HCT116 (cell line): ENCODE measurements around the gene PKNOX2. TPM values are rescaled to one million over a fixed set of nuclear protein-coding genes. Genes with fewer than 3 reads are reported as not detected.

ENCODE experiments used
- ATAC-seq: fragments of 200-7000 bp; cut with Tn5 transposase; 2 replicates; pipeline ENCODE4 v1.9.1; 2020; ENCODE audit warnings: mild to moderate bottlenecking, moderate library complexity
- BruUV-seq: library from RNA; stranded (reverse); fragments of 400-500 nt; replicated peaks from 2 replicates; lab custom pipeline; 2021; lab: Mats Ljungman, UMichigan
- CTCF ChIA-PET: fragments of 300-600 bp; sonication (Branson Sonifier 250); formaldehyde crosslinking; loops from one replicate; lab custom pipeline; 2021; ENCODE audit warnings: antibody characterized with exemption; lab: Charles Lee
- POLR2A ChIA-PET: fragments of 300-600, 350-600 bp; sonication (Branson Sonifier 250); formaldehyde crosslinking; loops from one replicate; lab custom pipeline; 2021; ENCODE audit warnings: antibody characterized with exemption; lab: Charles Lee
- RAD21 ChIA-PET, 2 experiments: fragments of 300-600 bp; sonication (Branson Sonifier 250); formaldehyde crosslinking; loops; one replicate each; lab custom pipeline; 2023; ENCODE audit warnings: low total read pairs in 2 of 2; ENCODE audit not compliant: uncharacterized antibody in 2 of 2, unreplicated experiment in 2 of 2, low non-redundant PET in 1 of 2; lab: Charles Lee
- DNase-seq: peaks from one replicate; pipeline ENCODE4 v3.0.0-alpha.2; 2010; ENCODE audit warnings: low read depth, low spot score
- H2AFZ ChIP-seq: fragments of 200-600 bp; shearing (Covaris generic), sonication (generic); 2 replicates; pipeline ENCODE4 v1.6.1; 2017; ENCODE audit warnings: low read depth, mixed run types, mixed read lengths, antibody characterized with exemption, low read length; ENCODE audit not compliant: poor library complexity, severe bottlenecking
- H3K27ac ChIP-seq: 2 replicates; pipeline ENCODE4 v1.5.1; 2012; ENCODE audit warnings: low read depth, low read length
- H3K27me3 ChIP-seq: fragments of 200-600 bp; sonication (generic); 2 replicates; pipeline ENCODE4 v1.6.1; 2016; ENCODE audit warnings: mixed run types, low read length, mixed read lengths; ENCODE audit not compliant: insufficient read depth
- H3K36me3 ChIP-seq, 2 experiments: fragments of 200-500 bp in 1 of 2; fragments of 200-600 bp in 1 of 2; sonication (Bioruptor generic) in 1 of 2; sonication (generic) in 1 of 2; 2 replicates each; pipeline versions ENCODE4 v1.5.1 to v1.6.1; 2014 to 2016; ENCODE audit warnings: low read length in 2 of 2, inconsistent platforms in 1 of 2, mixed read lengths in 1 of 2, mixed run types in 1 of 2; ENCODE audit not compliant: insufficient read depth in 2 of 2, control insufficient read depth in 1 of 2
- H3K4me1 ChIP-seq, 2 experiments: fragments of 200-600 bp in 1 of 2; sonication (generic) in 1 of 2; 2 replicates each; pipeline versions ENCODE4 v1.5.1 to v1.6.1; 2012 to 2017; ENCODE audit warnings: low read length in 2 of 2, inconsistent platforms in 1 of 2, mild to moderate bottlenecking in 1 of 2, mixed read lengths in 1 of 2, mixed run types in 1 of 2, moderate library complexity in 1 of 2; ENCODE audit not compliant: insufficient read depth in 2 of 2, control insufficient read depth in 1 of 2
- H3K4me2 ChIP-seq: fragments of 200-600 bp; sonication (generic); 2 replicates; pipeline ENCODE4 v1.6.1; 2017; ENCODE audit warnings: mixed run types, low read length, mixed read lengths
- H3K4me3 ChIP-seq, 2 experiments: fragments of 200-600 bp in 1 of 2; sonication (generic) in 1 of 2; replicated peaks in 1 of 2; 2 replicates each; pipeline ENCODE4 v1.5.1; 2011 to 2016; ENCODE audit warnings: low read length in 2 of 2, control low read depth in 1 of 2, low read depth in 1 of 2, mild to moderate bottlenecking in 1 of 2, mixed read lengths in 1 of 2, mixed run types in 1 of 2
- H3K79me2 ChIP-seq: fragments of 200-600 bp; sonication (generic); 2 replicates; pipeline ENCODE4 v1.6.1; 2017; ENCODE audit warnings: mild to moderate bottlenecking, mixed run types, low read length, moderate library complexity, mixed read lengths; ENCODE audit not compliant: insufficient read depth
- H3K9ac ChIP-seq: fragments of 200-600 bp; sonication (generic); 2 replicates; pipeline ENCODE4 v1.6.1; 2016; ENCODE audit warnings: low read length, mixed read lengths
- H3K9me2 ChIP-seq: fragments of 200-600 bp; sonication (generic), shearing (Covaris generic); 2 replicates; pipeline ENCODE4 v1.6.1; 2017; ENCODE audit warnings: mixed run types, mild to moderate bottlenecking, moderate library complexity; ENCODE audit not compliant: insufficient read depth
- H3K9me3 ChIP-seq, 2 experiments: fragments of 200-500 bp in 1 of 2; fragments of 200-600 bp in 1 of 2; sonication (Bioruptor generic) in 1 of 2; sonication (generic) in 1 of 2; 2 replicates each; pipeline ENCODE4 v1.6.1; 2014 to 2017; ENCODE audit warnings: low read length in 2 of 2, mixed read lengths in 2 of 2, inconsistent platforms in 1 of 2, low read depth in 1 of 2, mild to moderate bottlenecking in 1 of 2, mixed run types in 1 of 2, moderate library complexity in 1 of 2; ENCODE audit not compliant: control insufficient read depth in 1 of 2, insufficient read depth in 1 of 2
- H4K20me1 ChIP-seq: fragments of 200-600 bp; sonication (generic), shearing (Covaris generic); 2 replicates; pipeline ENCODE4 v1.6.1; 2017; ENCODE audit warnings: mixed run types, mild to moderate bottlenecking, moderate library complexity; ENCODE audit not compliant: insufficient read depth
- CEBPB ChIP-seq: IDR thresholded peaks from 2 replicates; pipeline ENCODE4 v1.6.1; 2012; ENCODE audit warnings: low read depth
- EGR1 ChIP-seq: IDR thresholded peaks from 2 replicates; pipeline ENCODE4 v1.6.1; 2012; ENCODE audit warnings: low read depth
- EZH2phosphoT487 ChIP-seq: fragments of 200-600 bp; IDR thresholded peaks from 2 replicates; pipeline ENCODE4 v1.6.1; 2018; ENCODE audit warnings: antibody characterized with exemption, borderline replicate concordance
- FOSL1 ChIP-seq: IDR thresholded peaks from 2 replicates; pipeline ENCODE4 v1.6.1; 2012; ENCODE audit warnings: low read depth
- JUND ChIP-seq: IDR thresholded peaks from 2 replicates; pipeline ENCODE4 v1.6.1; 2012
- POLR2A ChIP-seq: IDR thresholded peaks from 2 replicates; pipeline ENCODE4 v1.7.0; 2011; ENCODE audit warnings: borderline replicate concordance; ENCODE audit not compliant: insufficient read depth, insufficient read length; ENCODE audit errors: extremely low read depth
- POLR2AphosphoS5 ChIP-seq: IDR thresholded peaks from 2 replicates; pipeline ENCODE4 v1.6.1; 2011; ENCODE audit warnings: mild to moderate bottlenecking, low read depth, low read length, moderate library complexity
- SIN3A ChIP-seq: IDR thresholded peaks from 2 replicates; pipeline ENCODE4 v1.6.1; 2012; ENCODE audit warnings: low read depth
- SP1 ChIP-seq: IDR thresholded peaks from 2 replicates; pipeline ENCODE4 v1.6.1; 2012; ENCODE audit warnings: low read depth
- SRF ChIP-seq: IDR thresholded peaks from 2 replicates; pipeline ENCODE4 v1.6.1; 2012; ENCODE audit warnings: low read depth
- ZFX ChIP-seq: fragments of 450-650 bp; IDR thresholded peaks from 2 replicates; pipeline ENCODE4 v1.6.1; 2017
- ZNF274 ChIP-seq: fragments of 200-500 bp; sonication (Bioruptor generic); IDR thresholded peaks from 2 replicates; pipeline ENCODE4 v1.6.1; 2014; ENCODE audit warnings: mild to moderate bottlenecking, low read depth, low read length, inconsistent platforms
- intact Hi-C: fragments of 100-400 bp; cut with micrococcal nuclease; formaldehyde crosslinking; loops from 2 replicates; pipeline ENCODE4 v1.10.0; 2022
- total RNA-seq: library from RNA; stranded (reverse); gene quantifications from one replicate; pipeline ENCODE4 v1.2.1, GENCODE V29; 2021; ENCODE audit not compliant: unreplicated experiment
- TF ChIP-seq, protein P1 (sequence below): IDR thresholded peaks from 2 replicates; pipeline ENCODE4 v1.6.1; 2012; ENCODE audit warnings: low read depth

PKNOX2 gene
- total RNA-seq, 1 experiment from 2014 or later: 0.20 TPM

GRCh38 chr11:125346179-125346530 is 181.6 kb downstream of the PKNOX2 start:
- ATAC-seq (no peak), DNase-seq (no peak)
- no peak overlapping the region for H3K9ac ChIP-seq
- no peak overlapping the region for H3K27ac ChIP-seq
- no peak overlapping the region for H3K4me3 ChIP-seq
- no peaks in the 10 kb centered on the region for H3K36me3 ChIP-seq
- no peaks in the 10 kb centered on the region for H3K9me2 ChIP-seq
- ChIA-PET CTCF (interaction anchor here (0.5 to 3.3 kb wide), 26 partner anchors 8 to 470 kb away, joined by 3 to 32 read pairs (median 4); partner anchors contain the start of gene TMEM218), RAD21 (interaction anchor here (0.6 to 1.6 kb wide), 3 partner anchors 24 to 255 kb away, joined by 3 to 4 read pairs (median 4); no protein-coding TSS in a partner anchor), POLR2A (no interaction called here)
- H4K20me1 ChIP-seq: no peaks in the 10 kb centered on the region
- H3K79me2 ChIP-seq: no peaks in the 10 kb centered on the region
- H2AFZ ChIP-seq: no peak overlapping the region
- H3K4me2 ChIP-seq: peak overlapping the region; percentile 41
- H3K9me3 ChIP-seq: no peaks in the 10 kb centered on the region
- no peak for TF ChIP-seq ZFX
- no peak for TF ChIP-seq CEBPB
- no peak for TF ChIP-seq POLR2AphosphoS5
- TF ChIP-seq SIN3A: no peak
- no peak for TF ChIP-seq JUND
- H3K4me1 ChIP-seq: peaks cover 0 to 2% of the 10 kb centered on the region in 2 experiments; a peak in 1 of 4 replicates
- no TSS peak for BruUV-seq
- H3K27me3 ChIP-seq: no peaks in the 10 kb centered on the region
- intact Hi-C loops: loop anchor here (5.0 to 10.0 kb wide), 3 partner anchors 184 to 526 kb away; partner anchors contain the start of gene PKNOX2

DNA sequence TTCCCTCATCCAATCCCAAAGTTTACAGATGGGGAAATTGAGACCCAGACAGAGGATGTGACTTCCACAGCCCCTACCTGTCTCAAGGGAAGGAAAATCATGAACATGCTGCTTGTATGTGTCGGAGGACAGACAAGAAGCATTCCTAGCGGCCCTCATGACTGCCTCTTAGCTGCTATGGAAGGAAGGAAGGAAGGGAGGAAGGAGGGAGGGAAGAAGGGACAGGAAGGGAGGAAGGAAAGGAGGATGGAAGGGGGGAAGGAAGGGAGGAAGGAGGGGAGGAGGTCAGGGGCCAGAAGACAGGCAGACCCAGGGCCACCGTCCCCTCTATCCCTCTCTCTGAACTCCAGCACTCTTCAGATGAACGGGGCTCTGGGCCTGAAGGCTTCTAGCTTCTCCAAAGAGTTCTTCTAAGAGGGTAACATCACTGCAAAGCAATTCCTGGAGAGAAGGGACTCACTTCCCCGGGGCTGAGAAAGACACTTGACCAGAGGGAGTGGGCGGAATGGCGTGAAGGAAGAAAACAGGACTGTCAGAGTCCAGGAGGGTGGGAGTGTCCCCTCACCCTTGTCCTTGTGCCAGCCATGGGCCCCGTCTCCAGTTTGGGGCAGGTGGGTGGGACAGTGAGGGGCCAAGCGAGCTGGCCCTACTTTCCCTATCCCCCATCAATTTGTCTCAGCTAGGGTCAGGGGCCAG is 182.2 kb downstream of the PKNOX2 start:
- H3K4me2 ChIP-seq: no peak overlapping the region
- no peak overlapping the region for H2AFZ ChIP-seq
- H4K20me1 ChIP-seq: no peaks in the 10 kb centered on the region
- ChIA-PET RAD21 (no interaction called here), CTCF (interaction anchor here (0.8 to 3.3 kb wide), 15 partner anchors 11 to 471 kb away, joined by 3 to 32 read pairs (median 4); partner anchors contain the start of gene TMEM218), POLR2A (no interaction called here)
- H3K9me3 ChIP-seq: no peaks in the 10 kb centered on the region
- H3K9me2 ChIP-seq: no peaks in the 10 kb centered on the region
- ATAC-seq (no peak), DNase-seq (no peak)
- intact Hi-C loops: loop anchor here (5.0 to 10.0 kb wide), 3 partner anchors 184 to 526 kb away; partner anchors contain the start of gene PKNOX2
- H3K4me1 ChIP-seq: peaks cover 0 to 2% of the 10 kb centered on the region in 2 experiments; a peak in 1 of 4 replicates
- H3K4me3 ChIP-seq: no peak overlapping the region
- no peaks in the 10 kb centered on the region for H3K27me3 ChIP-seq
- H3K9ac ChIP-seq: no peak overlapping the region
- H3K79me2 ChIP-seq: no peaks in the 10 kb centered on the region
- no peaks in the 10 kb centered on the region for H3K36me3 ChIP-seq
- H3K27ac ChIP-seq: no peak overlapping the region
- TF ChIP-seq SIN3A (no peak), EZH2phosphoT487 (no peak), FOSL1 (no peak), EGR1 (no peak), POLR2A (no peak), SP1 (no peak), SRF (no peak), CEBPB (no peak), JUND (no peak), ZNF274 (no peak)
- TF ChIP-seq, protein P1, sequence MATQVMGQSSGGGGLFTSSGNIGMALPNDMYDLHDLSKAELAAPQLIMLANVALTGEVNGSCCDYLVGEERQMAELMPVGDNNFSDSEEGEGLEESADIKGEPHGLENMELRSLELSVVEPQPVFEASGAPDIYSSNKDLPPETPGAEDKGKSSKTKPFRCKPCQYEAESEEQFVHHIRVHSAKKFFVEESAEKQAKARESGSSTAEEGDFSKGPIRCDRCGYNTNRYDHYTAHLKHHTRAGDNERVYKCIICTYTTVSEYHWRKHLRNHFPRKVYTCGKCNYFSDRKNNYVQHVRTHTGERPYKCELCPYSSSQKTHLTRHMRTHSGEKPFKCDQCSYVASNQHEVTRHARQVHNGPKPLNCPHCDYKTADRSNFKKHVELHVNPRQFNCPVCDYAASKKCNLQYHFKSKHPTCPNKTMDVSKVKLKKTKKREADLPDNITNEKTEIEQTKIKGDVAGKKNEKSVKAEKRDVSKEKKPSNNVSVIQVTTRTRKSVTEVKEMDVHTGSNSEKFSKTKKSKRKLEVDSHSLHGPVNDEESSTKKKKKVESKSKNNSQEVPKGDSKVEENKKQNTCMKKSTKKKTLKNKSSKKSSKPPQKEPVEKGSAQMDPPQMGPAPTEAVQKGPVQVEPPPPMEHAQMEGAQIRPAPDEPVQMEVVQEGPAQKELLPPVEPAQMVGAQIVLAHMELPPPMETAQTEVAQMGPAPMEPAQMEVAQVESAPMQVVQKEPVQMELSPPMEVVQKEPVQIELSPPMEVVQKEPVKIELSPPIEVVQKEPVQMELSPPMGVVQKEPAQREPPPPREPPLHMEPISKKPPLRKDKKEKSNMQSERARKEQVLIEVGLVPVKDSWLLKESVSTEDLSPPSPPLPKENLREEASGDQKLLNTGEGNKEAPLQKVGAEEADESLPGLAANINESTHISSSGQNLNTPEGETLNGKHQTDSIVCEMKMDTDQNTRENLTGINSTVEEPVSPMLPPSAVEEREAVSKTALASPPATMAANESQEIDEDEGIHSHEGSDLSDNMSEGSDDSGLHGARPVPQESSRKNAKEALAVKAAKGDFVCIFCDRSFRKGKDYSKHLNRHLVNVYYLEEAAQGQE: no peak
- BruUV-seq: no TSS peak
